Activated CD4-positive, alpha-beta T cell treated with anti-CD3 and anti-CD28 coated beads, Interleukin-2, amount 10 ng/mL, durations not matched to agents 24 days and 14 days (primary cell): ENCODE data around the gene NPIPB8. TPM values are rescaled to one million over a fixed set of nuclear protein-coding genes. Genes with fewer than 3 reads are reported as not detected.
"Not testable (repeated sequence)": the region's sequence is repeated elsewhere in the genome, so short reads cannot be mapped to it uniquely, and the experiment has no call there.

Experiments used
- DNase-seq: peaks from one replicate; pipeline ENCODE4 v3.0.0; 2022
- H3K27ac Mint-ChIP-seq: one replicate; pipeline ENCODE4 v1.8.0; 2022; ENCODE audit warnings: mild to moderate bottlenecking, mixed read lengths
- H3K27me3 Mint-ChIP-seq: one replicate; pipeline ENCODE4 v1.8.0; 2022; ENCODE audit warnings: mixed read lengths
- H3K36me3 Mint-ChIP-seq: one replicate; pipeline ENCODE4 v1.8.0; 2022; ENCODE audit warnings: low read depth, mild to moderate bottlenecking, mixed read lengths
- H3K4me1 Mint-ChIP-seq: one replicate; pipeline ENCODE4 v1.8.0; 2021; ENCODE audit warnings: mixed read lengths
- H3K4me3 Mint-ChIP-seq: one replicate; pipeline ENCODE4 v1.8.0; 2022; ENCODE audit warnings: mild to moderate bottlenecking, moderate library complexity, mixed read lengths
- H3K9me3 Mint-ChIP-seq: one replicate; pipeline ENCODE4 v1.8.0; 2021; ENCODE audit warnings: mixed read lengths
- intact Hi-C: fragments of 100-400 bp; cut with micrococcal nuclease; formaldehyde crosslinking; loops from one replicate; pipeline ENCODE4 v1.15.1; 2023
- total RNA-seq: library from RNA; stranded (reverse); gene quantifications from 2 replicates; pipeline ENCODE4 v1.2.3, GENCODE V29; 2022

Gene NPIPB8
- total RNA-seq, 1 donor from 2014 or later: 2.4 TPM

DNA sequence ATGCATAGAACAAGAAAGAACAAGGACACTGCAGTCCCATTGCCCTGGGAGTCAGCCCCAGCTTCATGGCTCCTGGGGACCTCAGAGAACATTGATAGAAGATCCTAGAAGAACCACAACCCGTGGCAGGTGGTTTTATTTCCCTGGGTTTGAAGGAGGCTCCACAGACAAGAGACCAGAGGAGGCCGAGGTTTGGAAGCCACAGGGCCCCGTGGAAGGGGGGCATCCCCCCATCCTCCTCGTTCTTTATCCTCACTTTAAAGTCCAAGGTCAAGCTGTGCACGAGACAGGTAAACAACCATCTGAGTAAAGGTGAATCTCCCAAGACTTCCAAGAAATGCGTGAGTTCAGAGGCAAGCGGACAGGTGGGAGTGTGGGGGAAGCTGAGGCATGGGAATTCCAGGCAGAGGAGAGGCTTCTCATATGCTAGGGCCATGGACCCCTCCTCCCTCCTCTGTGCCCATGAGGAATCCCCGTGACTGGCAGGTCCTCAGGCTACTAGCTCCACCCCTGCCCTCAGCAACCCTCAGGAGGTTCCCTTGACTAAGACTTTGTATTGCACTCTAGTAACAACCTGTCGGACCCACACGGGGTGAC, 27.2 kb upstream of the NPIPB8 start:
- Mint-ChIP-seq H3K36me3 (no peaks in the 10 kb centered on the region), H3K9me3 (no peaks in the 10 kb centered on the region), H3K4me1 (peaks cover 5% of the 10 kb centered on the region), H3K27me3 (no peaks in the 10 kb centered on the region), H3K27ac (no peak overlapping the region), H3K4me3 (no peak overlapping the region)
- intact Hi-C loops: no loop called here
- DNase-seq: no peak

GRCh38 chr16:28612359-28613280, 25.2 kb upstream of the NPIPB8 start:
- DNase-seq, H3K4me3 Mint-ChIP-seq, H3K27ac Mint-ChIP-seq, H3K27me3 Mint-ChIP-seq, H3K36me3 Mint-ChIP-seq, intact Hi-C loops, H3K9me3 Mint-ChIP-seq, H3K4me1 Mint-ChIP-seq: not testable (repeated sequence)

DNA sequence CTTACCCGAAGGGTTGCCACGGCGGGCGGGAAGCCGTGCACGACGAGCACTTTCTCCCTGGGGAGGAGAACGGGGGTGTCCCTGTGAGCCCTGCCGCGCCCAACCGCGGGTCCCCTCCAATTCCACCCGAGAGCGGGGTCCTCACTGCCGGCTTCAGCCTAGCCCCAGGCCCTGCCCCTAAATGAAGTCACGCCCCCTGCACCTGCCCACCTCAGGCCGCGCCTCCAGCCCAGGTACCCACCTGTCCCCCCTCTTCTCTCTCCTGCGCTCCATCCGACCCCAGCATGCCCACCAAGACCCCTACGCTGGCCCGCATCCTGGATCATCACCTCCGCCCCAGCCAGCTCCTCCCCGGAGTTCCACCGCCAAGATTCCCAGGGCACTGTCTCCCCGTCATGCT, 24.0 kb upstream of the NPIPB8 start:
- intact Hi-C loops, H3K27me3 Mint-ChIP-seq: not testable (repeated sequence)

DNA sequence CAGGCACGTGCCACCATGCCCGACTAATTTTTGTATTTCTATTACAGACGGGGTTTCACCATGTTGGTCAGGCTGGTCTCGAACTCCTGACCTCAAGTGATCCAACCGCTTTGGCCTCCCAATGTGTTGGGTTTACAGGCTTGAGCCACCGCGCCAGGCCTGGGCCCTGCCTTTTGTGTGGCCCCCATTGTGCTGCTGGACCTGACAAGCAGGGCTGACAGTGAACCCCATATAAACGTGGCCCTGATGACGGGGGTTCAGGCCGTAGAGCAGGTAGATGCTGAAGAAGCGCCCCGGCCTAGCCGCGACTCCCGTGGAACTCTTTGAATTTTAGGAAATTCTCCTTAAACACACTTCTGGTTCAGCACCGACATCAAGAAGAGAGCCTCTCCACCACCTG, 23.3 kb upstream of the NPIPB8 start:
- H3K4me3 Mint-ChIP-seq, intact Hi-C loops, H3K9me3 Mint-ChIP-seq, H3K27ac Mint-ChIP-seq, H3K4me1 Mint-ChIP-seq, H3K27me3 Mint-ChIP-seq, DNase-seq, H3K36me3 Mint-ChIP-seq: not testable (repeated sequence)

More for the DNA sequence above, 24.0 kb upstream of the NPIPB8 start:
- not testable (repeated sequence) for H3K9me3 Mint-ChIP-seq, H3K4me1 Mint-ChIP-seq, H3K36me3 Mint-ChIP-seq, DNase-seq, H3K27ac Mint-ChIP-seq, H3K4me3 Mint-ChIP-seq

DNA sequence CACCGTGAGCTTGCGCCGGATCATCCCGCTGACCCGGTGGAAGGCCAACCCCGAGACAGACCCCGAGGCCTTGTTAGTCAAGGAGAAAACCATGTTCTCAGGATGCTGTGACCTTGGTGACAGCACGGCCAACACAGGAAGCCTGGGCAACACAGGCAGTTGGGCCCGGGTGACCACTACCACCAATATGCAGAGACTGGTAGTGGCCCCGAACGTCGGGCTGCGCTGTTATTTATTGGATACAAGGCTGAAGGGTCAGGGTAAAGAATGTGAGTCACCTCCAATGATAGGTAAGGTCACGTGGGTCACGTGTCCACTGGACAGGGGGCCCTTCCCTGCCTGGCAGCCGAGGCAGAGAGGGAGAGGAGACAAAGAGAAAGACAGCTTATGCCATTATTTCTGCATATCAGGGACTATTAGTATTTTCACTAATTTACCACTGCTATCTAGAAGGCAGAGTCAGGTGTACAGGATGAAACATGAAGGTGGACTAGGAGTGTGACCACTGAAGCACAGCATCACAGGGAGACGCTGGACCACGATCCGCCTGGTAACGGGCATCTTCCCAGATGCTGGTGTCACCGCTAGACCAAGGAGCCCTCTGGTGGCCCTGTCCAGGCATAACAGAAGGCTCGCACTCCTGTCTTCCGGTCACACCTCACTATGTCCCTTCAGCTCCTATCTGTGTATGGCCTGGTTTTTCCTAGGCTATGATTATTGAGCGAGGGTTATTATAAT, 22.2 kb upstream of the NPIPB8 start:
- H3K27me3 Mint-ChIP-seq, H3K4me3 Mint-ChIP-seq, H3K9me3 Mint-ChIP-seq, H3K36me3 Mint-ChIP-seq, H3K27ac Mint-ChIP-seq, H3K4me1 Mint-ChIP-seq, intact Hi-C loops: not testable (repeated sequence)
- peak; percentile 73 for DNase-seq

- H3K27ac Mint-ChIP-seq, H3K4me3 Mint-ChIP-seq, intact Hi-C loops, DNase-seq, H3K9me3 Mint-ChIP-seq, H3K4me1 Mint-ChIP-seq, H3K36me3 Mint-ChIP-seq, H3K27me3 Mint-ChIP-seq: not testable (repeated sequence)
Observed at GRCh38 chr16:28616224-28616577, 21.7 kb upstream of the NPIPB8 start.

DNA sequence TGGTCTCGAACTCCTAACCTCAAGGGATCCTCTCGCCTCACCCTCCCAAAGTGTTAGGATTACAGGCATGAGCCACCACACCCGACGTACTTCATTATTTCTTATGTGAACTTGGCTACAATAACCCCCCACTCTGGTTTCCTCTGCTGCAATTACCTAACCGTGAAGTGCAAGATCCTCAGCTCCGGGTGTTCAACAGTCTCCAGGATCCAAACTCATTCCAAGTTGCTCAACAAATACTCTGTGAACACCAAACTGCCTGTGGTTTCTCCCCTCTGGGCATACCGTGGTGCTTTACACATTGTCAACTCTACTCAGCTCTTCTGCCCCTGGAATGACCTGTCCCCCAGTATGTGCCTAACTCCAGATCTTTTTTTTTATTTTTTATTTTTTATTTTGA, 21.2 kb upstream of the NPIPB8 start:
- Mint-ChIP-seq H3K4me3 (no peak overlapping the region), H3K36me3 (peaks cover 9% of the 10 kb centered on the region), H3K4me1 (peaks cover 2% of the 10 kb centered on the region), H3K27ac (no peak overlapping the region), H3K9me3 (no peaks in the 10 kb centered on the region), H3K27me3 (no peaks in the 10 kb centered on the region)
- intact Hi-C loops: no loop called here
- no peak for DNase-seq

GRCh38 chr16:28617874-28618273, 20.0 kb upstream of the NPIPB8 start:
- H3K27me3 Mint-ChIP-seq: no peaks in the 10 kb centered on the region
- no peaks in the 10 kb centered on the region for H3K9me3 Mint-ChIP-seq
- no peak overlapping the region for H3K4me3 Mint-ChIP-seq
- H3K27ac Mint-ChIP-seq: no peak overlapping the region
- intact Hi-C loops: no loop called here
- H3K36me3 Mint-ChIP-seq: peaks cover 9% of the 10 kb centered on the region
- peaks cover 10% of the 10 kb centered on the region for H3K4me1 Mint-ChIP-seq
- no peak for DNase-seq

- H3K27ac Mint-ChIP-seq, H3K4me3 Mint-ChIP-seq, DNase-seq, H3K4me1 Mint-ChIP-seq, intact Hi-C loops, H3K27me3 Mint-ChIP-seq, H3K36me3 Mint-ChIP-seq, H3K9me3 Mint-ChIP-seq: not testable (repeated sequence)
Observed at GRCh38 chr16:28620316-28620715, 17.5 kb upstream of the NPIPB8 start.

- no peak for DNase-seq
- no peaks in the 10 kb centered on the region for H3K9me3 Mint-ChIP-seq
- H3K4me1 Mint-ChIP-seq: peaks cover 10% of the 10 kb centered on the region
- H3K27me3 Mint-ChIP-seq: peaks cover 7% of the 10 kb centered on the region
- intact Hi-C loops: no loop called here
- H3K27ac Mint-ChIP-seq: peak overlapping the region; percentile 23
- H3K36me3 Mint-ChIP-seq: peaks cover 9% of the 10 kb centered on the region
- peak overlapping the region; percentile 86 for H3K4me3 Mint-ChIP-seq
Observed at GRCh38 chr16:28621481-28622155, 16.2 kb upstream of the NPIPB8 start.

- DNase-seq, H3K36me3 Mint-ChIP-seq, intact Hi-C loops, H3K4me1 Mint-ChIP-seq, H3K9me3 Mint-ChIP-seq: not testable (repeated sequence)
- Mint-ChIP-seq H3K27me3 (peaks cover 13% of the 10 kb centered on the region), H3K4me3 (peak overlapping the region; percentile 86), H3K27ac (peak overlapping the region; percentile 85)
Observed at GRCh38 chr16:28622532-28623171, 15.2 kb upstream of the NPIPB8 start.

DNA sequence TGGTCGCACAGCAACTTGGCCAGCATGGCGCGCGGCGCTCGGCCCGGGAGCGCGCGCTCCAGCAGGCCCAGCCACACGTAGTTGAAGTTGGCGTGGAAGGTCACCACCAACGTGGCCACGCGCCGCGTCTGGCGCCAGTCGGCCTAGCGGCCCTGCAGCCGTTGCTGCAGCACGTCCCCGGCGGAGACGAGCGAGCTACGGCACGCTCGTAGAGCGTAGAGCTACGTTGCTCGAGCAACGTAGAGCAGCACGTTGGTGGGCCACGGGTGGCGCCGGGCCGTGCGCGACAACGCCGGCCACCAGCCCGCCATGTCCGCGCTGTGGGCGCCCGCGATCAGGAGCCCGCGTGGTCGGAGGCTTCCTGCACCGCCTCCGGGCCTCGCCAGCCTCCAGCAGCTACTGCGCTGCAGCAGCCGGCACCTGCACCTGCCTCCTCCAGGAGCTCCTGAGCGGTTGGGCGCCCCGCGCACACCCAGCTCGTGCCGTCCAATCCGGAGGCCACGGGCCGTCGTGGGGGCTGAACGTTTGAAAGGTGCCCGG, 14.6 kb upstream of the NPIPB8 start:
- H3K9me3 Mint-ChIP-seq: no peaks in the 10 kb centered on the region
- intact Hi-C loops: no loop called here

GRCh38 chr16:28630905-28631304, 7.0 kb upstream of the NPIPB8 start:
- intact Hi-C loops, H3K27ac Mint-ChIP-seq, H3K36me3 Mint-ChIP-seq: not testable (repeated sequence)

More for the DNA sequence above, 14.6 kb upstream of the NPIPB8 start:
- H3K36me3 Mint-ChIP-seq: peaks cover 6% of the 10 kb centered on the region
- H3K27ac Mint-ChIP-seq: peak overlapping the region; percentile 71
- H3K4me1 Mint-ChIP-seq: peaks cover 10% of the 10 kb centered on the region
- peak; percentile 88 for DNase-seq
- H3K27me3 Mint-ChIP-seq: peaks cover 13% of the 10 kb centered on the region
- H3K4me3 Mint-ChIP-seq: peak overlapping the region; percentile 86

More at GRCh38 chr16:28630905-28631304, 7.0 kb upstream of the NPIPB8 start:
- H3K9me3 Mint-ChIP-seq, H3K4me3 Mint-ChIP-seq, H3K4me1 Mint-ChIP-seq: not testable (repeated sequence)
- DNase-seq: peak; percentile 25
- H3K27me3 Mint-ChIP-seq: peaks cover 13% of the 10 kb centered on the region
